GM18867 (cell line): Measurements from ENCODE around the gene BIRC3.
"Not testable (repeated sequence)": the region's sequence is repeated elsewhere in the genome, so short reads cannot be mapped to it uniquely, and the experiment has no call there.

ENCODE experiments used
- ATAC-seq: cut with Tn5 transposase; IDR thresholded peaks from one replicate; pipeline ENCODE4 v1.9.1; 2021; ENCODE audit warnings: mild to moderate bottlenecking, moderate library complexity; ENCODE audit not compliant: unreplicated experiment

BIRC3 gene

GRCh38 chr11:102293873-102294601, 23.2 kb upstream of the BIRC3 start:
- ATAC-seq = peak; percentile 97

DNA sequence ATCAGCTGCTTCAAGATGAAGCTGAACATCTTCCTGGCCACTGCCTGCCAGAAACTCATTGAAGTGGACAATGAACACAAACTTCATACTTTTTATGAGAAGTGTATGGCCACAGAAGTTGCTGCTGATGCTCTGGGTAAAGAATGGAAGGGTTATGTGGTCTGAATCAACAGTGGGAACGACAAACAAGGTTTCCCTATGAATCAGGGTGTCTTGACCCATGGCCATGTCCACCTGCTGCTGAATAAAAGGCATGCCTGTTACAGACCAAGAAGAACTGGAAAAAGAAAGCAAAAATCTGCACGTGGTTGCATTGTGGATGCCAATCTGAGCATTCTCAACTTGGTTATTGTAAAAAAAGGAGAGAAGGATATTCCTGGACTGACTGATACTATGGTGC, 22.2 kb upstream of the BIRC3 start:
- ATAC-seq = no peak

DNA sequence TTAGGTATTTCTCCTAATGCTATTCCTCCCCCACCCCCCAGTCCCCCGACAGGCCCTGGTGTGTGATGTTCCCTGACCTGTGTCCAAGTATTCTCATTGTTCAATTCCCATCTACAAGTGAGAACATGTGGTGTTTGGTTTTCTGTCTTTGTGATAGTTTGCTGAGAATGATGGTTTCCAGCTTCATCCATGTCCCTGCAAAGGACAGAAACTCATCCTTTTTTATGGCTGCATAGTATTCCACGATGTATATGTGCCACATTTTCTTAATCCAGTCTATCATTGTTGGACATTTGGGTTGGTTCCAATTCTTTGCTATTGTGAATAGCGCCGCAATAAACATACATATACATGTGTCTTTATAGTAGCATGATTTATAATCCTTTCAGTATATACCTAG, 20.5 kb upstream of the BIRC3 start:
- not testable (repeated sequence) for ATAC-seq

- not testable (repeated sequence) for ATAC-seq
Observed at GRCh38 chr11:102300837-102301236, 16.4 kb upstream of the BIRC3 start.

- no peak for ATAC-seq
Observed at GRCh38 chr11:102302241-102302640, 15.0 kb upstream of the BIRC3 start.

GRCh38 chr11:102304686-102305085, 12.6 kb upstream of the BIRC3 start:
- ATAC-seq = no peak

GRCh38 chr11:102305352-102306047, 11.8 kb upstream of the BIRC3 start:
- ATAC-seq = no peak

GRCh38 chr11:102306048-102306597, 11.2 kb upstream of the BIRC3 start:
- ATAC-seq = no peak

DNA sequence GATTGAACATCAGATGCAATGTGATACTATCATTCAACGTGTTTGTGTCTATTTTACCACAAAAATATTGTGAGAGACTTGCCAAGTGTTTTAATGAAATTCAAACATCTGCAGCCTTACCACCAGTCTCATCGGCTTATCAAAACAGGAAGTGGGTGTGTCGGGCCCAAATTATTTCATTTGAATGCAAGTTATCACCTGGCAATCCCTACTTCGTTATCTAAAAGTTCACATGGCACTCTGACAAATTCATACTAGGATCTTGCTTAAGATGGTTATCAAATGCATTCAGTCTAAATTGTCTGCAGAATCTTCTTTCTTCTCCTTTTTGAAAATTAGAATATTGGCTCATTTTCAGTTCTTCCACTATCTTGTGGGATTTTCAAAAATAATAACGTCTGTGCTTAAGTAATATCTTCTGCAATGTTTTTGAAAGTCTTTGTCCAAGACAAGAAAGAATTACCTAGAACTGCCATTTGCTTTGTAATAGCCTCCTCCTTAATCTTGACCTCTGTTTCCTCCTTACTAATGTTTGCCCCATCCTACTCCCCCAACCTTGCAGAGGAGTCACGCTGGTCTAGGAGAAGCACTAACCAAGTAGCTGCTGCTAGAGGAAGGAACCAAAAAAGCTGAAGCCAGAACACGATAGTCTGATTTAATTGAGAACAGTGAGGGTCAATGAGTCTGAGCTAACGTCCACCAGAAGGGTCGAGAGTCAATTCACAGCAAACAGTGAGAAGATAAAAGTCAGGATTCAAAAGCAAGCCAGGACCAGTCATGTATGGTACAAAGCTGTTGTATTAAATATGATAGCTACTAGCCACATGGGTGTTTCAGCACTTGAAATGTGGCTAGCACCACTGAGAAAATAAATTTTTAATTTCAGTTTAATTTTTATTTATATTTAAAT, 10.2 kb upstream of the BIRC3 start:
- ATAC-seq = no peak

DNA sequence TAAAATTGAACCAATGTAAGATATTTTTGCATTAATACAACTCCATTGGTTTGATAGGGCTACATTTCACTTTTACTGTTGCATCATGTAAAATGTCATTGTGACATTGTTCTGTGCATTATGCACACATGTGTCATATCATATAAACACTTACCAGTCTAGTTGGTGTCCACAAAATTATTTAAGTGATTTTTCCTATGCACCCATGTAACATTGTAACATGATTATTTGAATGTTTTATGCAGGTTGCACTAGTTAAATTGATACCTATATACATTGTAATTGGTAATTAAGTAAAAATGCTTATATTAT, 9.6 kb upstream of the BIRC3 start:
- ATAC-seq = no peak

DNA sequence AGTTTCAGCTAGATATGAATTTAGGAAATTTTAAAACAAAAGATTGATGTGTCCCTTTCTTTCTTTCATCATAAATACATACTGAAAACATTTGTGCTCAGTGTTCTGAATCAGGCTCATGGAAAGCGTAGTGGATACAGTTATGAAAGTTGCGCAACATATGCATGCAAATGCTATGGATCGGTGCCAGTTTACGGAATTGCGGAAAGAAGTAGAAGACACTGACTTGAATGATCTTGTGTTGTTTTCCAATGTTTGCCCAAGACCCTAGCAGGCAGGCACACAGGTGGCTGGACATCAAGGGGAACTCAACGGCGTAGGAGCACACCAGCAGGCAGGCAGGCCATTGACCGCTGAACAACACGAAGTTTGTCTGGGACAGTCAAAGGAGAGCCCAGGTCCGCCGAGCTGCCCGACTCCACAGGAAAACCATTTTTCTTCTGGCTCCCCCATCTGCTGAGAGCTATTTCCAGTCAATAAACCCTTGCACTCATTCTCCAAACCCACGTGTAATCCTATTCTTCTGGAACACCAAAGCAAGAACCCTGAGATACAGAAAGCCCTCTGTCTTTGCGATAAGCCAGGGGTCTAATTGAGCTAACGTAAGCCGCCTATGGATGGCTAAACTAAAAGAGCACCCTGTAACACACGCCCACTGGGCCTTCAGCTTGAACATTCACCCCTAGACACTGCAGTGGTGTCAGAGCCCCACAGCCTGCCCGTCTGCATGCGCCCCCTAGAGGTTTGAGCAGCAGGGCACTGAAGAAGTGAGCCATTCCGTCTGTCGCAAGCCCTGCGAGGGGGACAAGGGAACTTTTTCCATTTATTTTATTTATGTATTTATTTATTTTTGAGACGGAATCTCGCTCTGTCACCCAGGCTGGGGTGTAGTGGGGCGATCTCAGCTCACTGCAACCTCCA, 7.4 kb upstream of the BIRC3 start:
- ATAC-seq = no peak

DNA sequence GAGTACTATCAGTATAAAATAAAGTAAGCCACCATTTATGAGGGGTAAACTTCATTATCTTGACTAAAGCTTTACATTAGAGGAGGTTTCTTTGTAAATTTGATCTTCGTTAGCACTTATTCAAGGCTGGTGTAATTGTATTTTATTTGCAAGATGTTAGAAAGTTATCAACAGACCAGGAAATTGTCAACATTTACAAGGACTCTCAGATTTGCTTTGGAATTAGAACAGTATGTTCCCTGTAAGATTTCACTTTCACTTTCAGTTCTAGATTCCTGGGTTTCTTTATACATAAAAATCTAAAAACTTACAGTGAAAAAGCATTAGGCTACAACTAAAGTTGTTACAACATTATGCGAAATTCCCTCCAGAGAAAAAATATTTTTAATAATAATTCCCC, 4.6 kb upstream of the BIRC3 start:
- ATAC-seq = no peak

GRCh38 chr11:102313238-102313940, 3.9 kb upstream of the BIRC3 start:
- no peak for ATAC-seq

DNA sequence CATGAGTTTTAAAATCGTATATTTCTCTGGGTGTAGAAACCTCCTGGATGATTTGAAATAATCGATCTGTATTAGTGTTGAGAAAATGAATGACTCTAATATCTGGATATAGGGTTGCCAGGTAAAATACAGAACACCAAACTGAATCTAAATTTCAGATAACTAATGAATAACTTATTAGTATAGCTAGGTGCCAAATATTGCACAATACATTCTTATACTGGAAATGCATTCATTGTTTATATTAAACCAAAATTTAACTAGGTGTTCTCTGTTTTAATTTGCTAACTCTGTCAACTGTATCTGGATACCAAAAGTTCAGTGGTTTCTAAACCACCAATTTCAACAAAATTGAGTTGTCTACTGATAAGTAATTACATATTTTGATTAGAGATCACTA, 2.5 kb upstream of the BIRC3 start:
- ATAC-seq = no peak

- no peak for ATAC-seq
Observed at GRCh38 chr11:102316346-102316904, 859 bp upstream of the BIRC3 start.

- no peak for ATAC-seq
Observed at GRCh38 chr11:102317768-102318103, 452 bp downstream of the BIRC3 start.

DNA sequence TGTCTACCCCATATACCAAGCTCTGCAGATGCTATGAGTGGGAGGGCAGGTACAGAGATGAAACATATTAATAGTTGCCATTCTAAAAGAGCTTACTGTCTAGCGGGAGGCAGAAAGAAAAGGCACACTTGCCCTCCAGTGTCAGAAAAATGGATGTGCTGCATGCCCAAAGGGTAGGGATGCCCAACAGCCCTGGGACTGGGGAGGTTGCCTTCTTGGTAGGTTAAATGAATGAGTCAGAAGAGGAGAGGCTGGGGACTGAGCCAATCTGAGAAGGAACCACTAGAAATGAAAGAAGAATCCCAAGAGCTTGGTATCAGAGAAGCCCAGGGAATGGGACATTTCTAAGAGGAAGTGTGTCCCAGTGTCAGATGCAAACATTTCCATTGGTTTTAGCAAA, 1.2 kb downstream of the BIRC3 start:
- peak; percentile 18 for ATAC-seq

GRCh38 chr11:102319544-102319943, 2.3 kb downstream of the BIRC3 start:
- ATAC-seq = no peak

DNA sequence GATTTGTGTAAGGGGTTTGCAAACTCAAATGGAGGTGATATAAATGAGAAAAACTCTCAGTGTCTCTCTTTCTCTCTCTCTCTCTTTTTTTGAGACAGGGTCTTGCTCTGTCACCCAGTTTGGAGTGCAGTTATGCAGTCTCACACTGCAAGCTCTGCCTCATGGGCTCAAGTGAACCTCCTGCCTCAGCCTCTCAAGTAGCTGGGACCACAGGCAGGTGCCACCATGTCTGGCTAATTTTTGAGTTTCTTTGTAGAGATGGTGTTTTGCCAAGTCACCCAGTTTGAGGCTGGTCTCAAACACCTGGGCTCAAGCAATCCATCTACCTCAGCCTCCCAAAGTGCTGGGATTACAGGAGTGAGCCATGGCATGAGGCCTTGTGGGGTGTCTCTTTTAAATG, 2.9 kb downstream of the BIRC3 start:
- no peak for ATAC-seq

DNA sequence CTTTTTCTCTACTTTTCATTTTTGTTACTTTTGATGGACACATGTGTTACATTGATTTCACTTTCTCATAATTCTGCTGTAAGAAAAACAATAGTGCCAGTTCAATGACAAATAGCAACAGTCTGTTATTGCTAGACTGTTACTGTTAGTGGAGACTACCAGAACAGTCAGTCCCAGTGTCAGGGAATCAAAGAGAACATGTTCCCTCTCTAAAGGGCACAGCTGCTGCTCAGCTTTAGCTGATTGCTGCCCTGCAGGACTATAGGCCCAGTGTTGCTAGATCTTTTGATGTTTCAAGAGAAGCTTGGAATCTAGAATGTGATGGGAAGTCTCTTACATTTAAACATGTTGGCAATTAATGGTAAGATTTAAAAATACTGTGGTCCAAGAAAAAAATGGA, 3.4 kb downstream of the BIRC3 start:
- no peak for ATAC-seq
